Measurements from ENCODE around the gene TRAF6. TPM values are rescaled to one million over a fixed set of nuclear protein-coding genes. Genes with fewer than 3 reads are reported as not detected.

Gene TRAF6
- total RNA-seq, 1 donor from 2014 or later: 15.9 TPM

- TF ChIP-seq CTCF (IDR thresholded peaks at IDR 0.05; ENCODE audit: insufficient read depth, low read length, poor library complexity, severe bottlenecking): no peak
- H3K4me3 ChIP-seq (ENCODE audit: low read depth, low read length): no peak overlapping the region
- peaks cover 7% of the 10 kb centered on the region for H3K36me3 ChIP-seq (ENCODE audit: control insufficient read depth, insufficient read depth, low read length)
- H3K27me3 ChIP-seq (ENCODE audit: control insufficient read depth, insufficient read depth, low read length): no peaks in the 10 kb centered on the region
- DNase-seq (ENCODE audit: low read depth): no peak
These were observed 59.0 kb downstream of the TRAF6 start for GRCh38 chr11:36451045-36451444.

- DNase-seq (ENCODE audit: low read depth): no peak
- H3K36me3 ChIP-seq (ENCODE audit: control insufficient read depth, insufficient read depth, low read length): peaks cover 7% of the 10 kb centered on the region
- H3K4me3 ChIP-seq (ENCODE audit: low read depth, low read length): no peak overlapping the region
- no peak for TF ChIP-seq CTCF (IDR thresholded peaks at IDR 0.05; ENCODE audit: insufficient read depth, low read length, poor library complexity, severe bottlenecking)
- no peaks in the 10 kb centered on the region for H3K27me3 ChIP-seq (ENCODE audit: control insufficient read depth, insufficient read depth, low read length)
These were observed 59.9 kb downstream of the TRAF6 start for GRCh38 chr11:36450110-36450572.

GRCh38 chr11:36449561-36450096 is 60.4 kb downstream of the TRAF6 start:
- H3K36me3 ChIP-seq (ENCODE audit: control insufficient read depth, insufficient read depth, low read length): peaks cover 7% of the 10 kb centered on the region
- no peaks in the 10 kb centered on the region for H3K27me3 ChIP-seq (ENCODE audit: control insufficient read depth, insufficient read depth, low read length)
- no peak overlapping the region for H3K4me3 ChIP-seq (ENCODE audit: low read depth, low read length)
- DNase-seq (ENCODE audit: low read depth): no peak
- no peak for TF ChIP-seq CTCF (IDR thresholded peaks at IDR 0.05; ENCODE audit: insufficient read depth, low read length, poor library complexity, severe bottlenecking)

- no peak for TF ChIP-seq CTCF (IDR thresholded peaks at IDR 0.05; ENCODE audit: insufficient read depth, low read length, poor library complexity, severe bottlenecking)
- no peaks in the 10 kb centered on the region for H3K27me3 ChIP-seq (ENCODE audit: control insufficient read depth, insufficient read depth, low read length)
- peaks cover 6% of the 10 kb centered on the region for H3K36me3 ChIP-seq (ENCODE audit: control insufficient read depth, insufficient read depth, low read length)
- H3K4me3 ChIP-seq (ENCODE audit: low read depth, low read length): no peak overlapping the region
- DNase-seq (ENCODE audit: low read depth): no peak
These were observed 62.1 kb downstream of the TRAF6 start for GRCh38 chr11:36447947-36448346.

- DNase-seq (ENCODE audit: low read depth): no peak
- TF ChIP-seq CTCF (IDR thresholded peaks at IDR 0.05; ENCODE audit: insufficient read depth, low read length, poor library complexity, severe bottlenecking): no peak
- peaks cover 6% of the 10 kb centered on the region for H3K36me3 ChIP-seq (ENCODE audit: control insufficient read depth, insufficient read depth, low read length)
- H3K4me3 ChIP-seq (ENCODE audit: low read depth, low read length): no peak overlapping the region
- H3K27me3 ChIP-seq (ENCODE audit: control insufficient read depth, insufficient read depth, low read length): no peaks in the 10 kb centered on the region
These were observed 62.6 kb downstream of the TRAF6 start for GRCh38 chr11:36447514-36447913.

GRCh38 chr11:36446135-36446534 is 63.9 kb downstream of the TRAF6 start:
- Histone ChIP-seq H3K36me3 (ENCODE audit: control insufficient read depth, insufficient read depth, low read length) (peaks cover 3% of the 10 kb centered on the region), H3K4me3 (ENCODE audit: low read depth, low read length) (no peak overlapping the region), H3K27me3 (ENCODE audit: control insufficient read depth, insufficient read depth, low read length) (no peaks in the 10 kb centered on the region)
- no peak for TF ChIP-seq CTCF (IDR thresholded peaks at IDR 0.05; ENCODE audit: insufficient read depth, low read length, poor library complexity, severe bottlenecking)
- DNase-seq (ENCODE audit: low read depth): no peak

All from kidney epithelial cell (primary cell).